Nasal cavity respiratory epithelium epithelial cell of viscerocranial mucosa (primary cell): ENCODE results near the gene KIFC3. TPM values are rescaled to one million over a fixed set of nuclear protein-coding genes. Genes with fewer than 3 reads are reported as not detected.

ENCODE experiments used
- total RNA-seq: library from RNA; depleted of rRNA; stranded (reverse); fragments of >200 nt; gene quantifications from 2 replicates; pipeline ENCODE4 v1.2.3, GENCODE V29; 2014

The KIFC3 gene
- total RNA-seq, result 47.5 and 72.0 TPM in 2 replicates

GRCh38 chr16:57802341-57803133 lies at the start of gene KIFC3:
TSS of gene KIFC3 (minus strand) at chr16:57802491. CDS start at chr16:57798243, 4,248 bp downstream.

GRCh38 chr16:57735755-57736418 lies 66.4 kb downstream of the KIFC3 start, which contains the start of gene KATNB1:
TSS of gene KATNB1 (plus strand) at chr16:57735770. CDS start at chr16:57737244, 1,474 bp downstream.

Other genes starting within 250 kb of the KIFC3 start
- 29.7 and 217 TPM in 2 replicates for gene ADGRG1, start 173.9 kb downstream of the KIFC3 start, total RNA-seq
- gene ADGRG3, start 134.2 kb downstream of the KIFC3 start, total RNA-seq, result 0.07 TPM in 1 of 2 replicates, not detected in the other
- gene DRC7, start 107.7 kb downstream of the KIFC3 start, total RNA-seq, result under 0.01 TPM in 1 of 2 replicates, not detected in the other
- gene KATNB1, start 66.7 kb downstream of the KIFC3 start, total RNA-seq, result 31.4 and 33.2 TPM in 2 replicates
- gene CNGB1, start 168.6 kb upstream of the KIFC3 start, total RNA-seq, result 0.34 and 7.3 TPM in 2 replicates
- 4.1 and 19.5 TPM in 2 replicates for gene ZNF319, start 198.2 kb upstream of the KIFC3 start, total RNA-seq
- 21.9 and 118 TPM in 2 replicates for gene USB1, start 198.9 kb upstream of the KIFC3 start, total RNA-seq
- 11.3 and 29.3 TPM in 2 replicates for gene MMP15, start 223.3 kb upstream of the KIFC3 start, total RNA-seq